ENCODE results near the gene RBM4. TPM values are rescaled to one million over a fixed set of nuclear protein-coding genes. Genes with fewer than 3 reads are reported as not detected.
"Not testable (repeated sequence)": the region's sequence is repeated elsewhere in the genome, so short reads cannot be mapped to it uniquely, and the experiment has no call there.

Gene RBM4
- total RNA-seq, 4 donors from 2014 or later: 32.4 to 146 (median 94.8) TPM

DNA sequence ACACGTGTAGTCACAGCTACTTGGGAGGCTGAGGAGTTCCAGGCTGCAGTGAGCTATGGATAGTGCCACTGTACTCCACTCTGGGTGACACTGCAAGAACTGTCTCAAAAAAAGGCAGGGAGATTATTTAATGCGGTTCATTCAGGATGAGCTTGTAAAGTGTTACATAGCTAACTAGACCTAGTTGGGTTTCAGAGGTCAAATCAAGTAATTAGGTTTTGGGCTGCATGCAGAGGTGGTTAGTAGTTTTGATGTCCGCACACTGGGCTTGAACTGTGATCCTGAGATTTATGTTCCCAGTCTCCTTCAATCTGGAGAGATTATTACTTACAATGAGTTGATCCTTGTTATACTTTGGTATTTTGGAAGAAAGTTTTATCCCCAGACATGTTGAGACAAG is 2.1 kb upstream of the RBM4 start:
- H3K27ac ChIP-seq: no peak overlapping the region
- TF ChIP-seq, protein P1, sequence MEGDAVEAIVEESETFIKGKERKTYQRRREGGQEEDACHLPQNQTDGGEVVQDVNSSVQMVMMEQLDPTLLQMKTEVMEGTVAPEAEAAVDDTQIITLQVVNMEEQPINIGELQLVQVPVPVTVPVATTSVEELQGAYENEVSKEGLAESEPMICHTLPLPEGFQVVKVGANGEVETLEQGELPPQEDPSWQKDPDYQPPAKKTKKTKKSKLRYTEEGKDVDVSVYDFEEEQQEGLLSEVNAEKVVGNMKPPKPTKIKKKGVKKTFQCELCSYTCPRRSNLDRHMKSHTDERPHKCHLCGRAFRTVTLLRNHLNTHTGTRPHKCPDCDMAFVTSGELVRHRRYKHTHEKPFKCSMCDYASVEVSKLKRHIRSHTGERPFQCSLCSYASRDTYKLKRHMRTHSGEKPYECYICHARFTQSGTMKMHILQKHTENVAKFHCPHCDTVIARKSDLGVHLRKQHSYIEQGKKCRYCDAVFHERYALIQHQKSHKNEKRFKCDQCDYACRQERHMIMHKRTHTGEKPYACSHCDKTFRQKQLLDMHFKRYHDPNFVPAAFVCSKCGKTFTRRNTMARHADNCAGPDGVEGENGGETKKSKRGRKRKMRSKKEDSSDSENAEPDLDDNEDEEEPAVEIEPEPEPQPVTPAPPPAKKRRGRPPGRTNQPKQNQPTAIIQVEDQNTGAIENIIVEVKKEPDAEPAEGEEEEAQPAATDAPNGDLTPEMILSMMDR (IDR thresholded peaks at IDR 0.05): no peak
- TF ChIP-seq POLR2A (IDR thresholded peaks at IDR 0.05): no peak
- no peaks in the 10 kb centered on the region for H3K27me3 ChIP-seq
- H3K4me1 ChIP-seq: peaks cover 17 to 22% of the 10 kb centered on the region in 2 donors
- H3K4me3 ChIP-seq: no peak overlapping the region
- no peak for DNase-seq
- intact Hi-C loops (cut with DNase I; ENCODE audit: low total_unique reads): no loop called here
- H3K36me3 ChIP-seq: no peaks in the 10 kb centered on the region
- no peaks in the 10 kb centered on the region for H3K9me3 ChIP-seq

DNA sequence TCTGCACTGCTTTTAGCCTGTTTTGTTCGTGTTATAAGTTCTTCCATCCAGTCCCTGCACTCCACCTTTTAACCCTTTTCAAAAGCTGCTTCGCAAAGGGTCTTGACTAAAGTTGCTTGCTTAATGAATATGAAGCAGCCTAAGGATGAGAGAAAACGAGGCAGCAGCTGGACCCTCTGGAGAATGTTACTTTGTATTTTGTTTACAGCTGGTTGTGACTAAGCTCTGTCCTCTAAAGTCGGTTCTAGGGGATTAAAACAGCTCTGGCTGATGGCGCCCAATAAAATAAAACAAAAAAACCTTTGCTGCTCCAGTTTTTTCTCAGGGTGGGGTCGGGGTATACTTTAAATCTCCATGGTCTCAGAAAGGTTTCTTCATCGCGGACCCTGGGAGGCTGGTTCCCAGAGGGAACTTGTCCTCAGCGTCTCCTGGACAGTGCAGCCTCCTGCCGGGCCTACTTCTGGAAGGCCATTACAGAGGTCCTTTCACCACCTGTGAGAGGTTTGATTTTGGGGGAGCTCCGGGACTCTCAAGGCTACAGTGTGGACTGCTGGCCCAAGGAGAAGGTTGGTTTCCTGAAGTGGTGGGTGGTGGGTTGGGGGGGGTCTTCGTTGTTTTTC is 836 bp upstream of the RBM4 start:
- TF ChIP-seq, protein P1 (IDR thresholded peaks at IDR 0.05): no peak
- no peak for TF ChIP-seq POLR2A (IDR thresholded peaks at IDR 0.05)
- Histone ChIP-seq H3K4me3 (peak overlapping the region; percentile 39 to 81), H3K27me3 (no peaks in the 10 kb centered on the region), H3K9me3 (no peaks in the 10 kb centered on the region), H3K27ac (peak overlapping the region; percentile 75 to 77), H3K36me3 (no peaks in the 10 kb centered on the region), H3K4me1 (peaks cover 23 to 35% of the 10 kb centered on the region in 2 donors)
- intact Hi-C loops (cut with DNase I; ENCODE audit: low total_unique reads): no loop called here
- DNase-seq: no peak

DNA sequence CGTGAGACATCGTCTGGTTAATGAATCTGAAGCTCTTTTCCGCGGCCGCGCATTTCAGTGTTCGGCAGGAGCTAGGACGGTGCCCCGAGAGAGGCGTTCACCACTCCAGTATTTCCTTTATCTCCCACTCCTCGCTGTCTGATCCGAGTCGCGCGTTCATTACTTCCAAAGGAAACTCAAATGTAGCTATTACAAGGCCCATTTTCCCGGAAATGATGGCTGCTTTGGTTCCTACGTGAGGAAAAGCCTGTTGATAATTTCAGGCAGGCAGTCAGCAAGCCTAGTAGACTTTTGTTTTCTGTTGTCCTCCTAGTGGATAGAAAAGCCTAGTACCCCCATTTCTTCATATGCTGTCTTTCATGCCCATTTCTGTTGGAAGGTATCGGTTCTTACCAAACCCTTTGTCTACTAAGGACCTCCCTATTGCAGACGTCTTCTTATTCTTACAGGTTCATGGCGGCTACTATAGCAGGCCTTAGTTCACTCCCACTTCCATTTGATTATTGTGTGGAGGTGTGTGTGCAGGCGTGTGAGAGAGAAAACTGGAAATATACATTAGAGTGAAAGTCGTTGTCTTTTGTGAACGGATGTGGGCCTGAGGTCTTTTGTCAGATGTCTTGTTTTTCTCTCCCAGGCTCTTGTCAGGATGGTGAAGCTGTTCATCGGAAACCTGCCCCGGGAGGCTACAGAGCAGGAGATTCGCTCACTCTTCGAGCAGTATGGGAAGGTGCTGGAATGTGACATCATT is 737 bp downstream of the RBM4 start:
- no peaks in the 10 kb centered on the region for H3K36me3 ChIP-seq
- TF ChIP-seq POLR2A (IDR thresholded peaks at IDR 0.05): no peak
- intact Hi-C loops (cut with DNase I; ENCODE audit: low total_unique reads): no loop called here
- peak overlapping the region; percentile 85 to 93 for H3K27ac ChIP-seq
- H3K4me1 ChIP-seq: peaks cover 33 to 50% of the 10 kb centered on the region in 2 donors
- H3K9me3 ChIP-seq: no peaks in the 10 kb centered on the region
- no peaks in the 10 kb centered on the region for H3K27me3 ChIP-seq
- peak overlapping the region; percentile 81 for H3K4me3 ChIP-seq
- DNase-seq: no peak

DNA sequence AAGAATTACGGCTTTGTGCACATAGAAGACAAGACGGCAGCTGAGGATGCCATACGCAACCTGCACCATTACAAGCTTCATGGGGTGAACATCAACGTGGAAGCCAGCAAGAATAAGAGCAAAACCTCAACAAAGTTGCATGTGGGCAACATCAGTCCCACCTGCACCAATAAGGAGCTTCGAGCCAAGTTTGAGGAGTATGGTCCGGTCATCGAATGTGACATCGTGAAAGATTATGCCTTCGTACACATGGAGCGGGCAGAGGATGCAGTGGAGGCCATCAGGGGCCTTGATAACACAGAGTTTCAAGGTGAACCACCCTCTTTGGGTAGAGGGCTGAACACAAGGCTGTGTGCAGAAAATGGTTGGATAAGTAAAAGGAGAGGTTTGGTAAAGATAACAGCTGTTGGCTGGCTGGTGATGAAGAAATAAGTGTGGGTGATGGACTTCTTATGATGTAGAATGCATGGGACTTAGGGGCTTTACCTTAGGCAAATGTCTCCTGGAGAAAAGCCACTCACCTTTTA is 1.4 kb downstream of the RBM4 start:
- H3K27me3 ChIP-seq; DNase-seq; intact Hi-C loops (cut with DNase I; ENCODE audit: low total_unique reads); H3K36me3 ChIP-seq; H3K9me3 ChIP-seq: not testable (repeated sequence)
- Histone ChIP-seq H3K4me1 (peaks cover 33 to 51% of the 10 kb centered on the region in 2 donors), H3K27ac (peak overlapping the region in 1 of 2 donors; percentile 93), H3K4me3 (peak overlapping the region; percentile 81)

DNA sequence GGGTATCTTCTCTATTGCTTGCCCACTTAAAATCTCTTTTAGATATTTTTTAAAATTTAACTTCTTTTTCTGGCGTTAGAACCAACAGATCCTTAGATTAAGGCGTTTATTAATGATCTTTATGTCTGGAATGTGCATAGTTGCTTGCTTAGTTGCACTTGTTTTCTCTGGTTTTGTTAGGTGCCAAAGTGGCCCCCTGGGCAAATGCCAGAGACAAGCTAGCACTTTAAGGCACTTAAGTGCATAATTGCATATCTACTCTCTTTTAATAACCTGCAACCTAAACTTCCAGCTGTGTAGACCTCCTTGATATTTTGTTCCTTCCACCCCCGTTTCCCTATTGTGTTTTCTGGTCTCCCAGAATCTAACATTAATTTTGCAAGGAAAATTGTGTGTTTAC is 3.3 kb downstream of the RBM4 start:
- no peaks in the 10 kb centered on the region for H3K27me3 ChIP-seq
- H3K27ac ChIP-seq: peak overlapping the region in 1 of 2 donors; percentile 20
- H3K4me3 ChIP-seq: peak overlapping the region in 1 of 2 donors; percentile 8
- DNase-seq: no peak
- no peaks in the 10 kb centered on the region for H3K9me3 ChIP-seq
- intact Hi-C loops (cut with DNase I; ENCODE audit: low total_unique reads): no loop called here
- TF ChIP-seq, protein P1 (IDR thresholded peaks at IDR 0.05): no peak
- no peak for TF ChIP-seq POLR2A (IDR thresholded peaks at IDR 0.05)
- peaks cover 33 to 57% of the 10 kb centered on the region in 2 donors for H3K4me1 ChIP-seq
- H3K36me3 ChIP-seq: no peaks in the 10 kb centered on the region
